Activated CD4-positive, alpha-beta memory T cell treated with anti-CD3 and anti-CD28 coated beads, Interleukin-2, amount 10 ng/mL, durations not matched to agents 7 days and 5 days (primary cell): Measurements from ENCODE around the gene PCNT. TPM values are rescaled to one million over a fixed set of nuclear protein-coding genes. Genes with fewer than 3 reads are reported as not detected.

Source experiments
- CTCF ChIA-PET: fragments of 350-600 bp; sonication (Branson Sonifier 250); formaldehyde crosslinking; loops from one replicate; lab custom pipeline; 2021; ENCODE audit warnings: antibody characterized with exemption, inconsistent platforms; lab: Charles Lee
- POLR2A ChIA-PET: fragments of 350-600 bp; sonication (Branson Sonifier 250); formaldehyde crosslinking; loops from one replicate; lab custom pipeline; 2021; ENCODE audit warnings: antibody characterized with exemption; lab: Charles Lee
- DNase-seq: peaks from one replicate; pipeline ENCODE4 v3.0.0-alpha.2; 2020
- H3K27ac Mint-ChIP-seq: one replicate; pipeline ENCODE4 v1.8.0; 2021; ENCODE audit warnings: mild to moderate bottlenecking, mixed read lengths
- H3K27me3 Mint-ChIP-seq: one replicate; pipeline ENCODE4 v1.8.0; 2021; ENCODE audit warnings: mixed read lengths
- H3K36me3 Mint-ChIP-seq: one replicate; pipeline ENCODE4 v1.8.0; 2021; ENCODE audit warnings: low read depth, mixed read lengths
- H3K4me1 Mint-ChIP-seq: one replicate; pipeline ENCODE4 v1.8.0; 2021; ENCODE audit warnings: mixed read lengths
- H3K4me3 Mint-ChIP-seq: one replicate; pipeline ENCODE4 v1.8.0; 2021; ENCODE audit warnings: mild to moderate bottlenecking, mixed read lengths
- H3K9me3 Mint-ChIP-seq: one replicate; pipeline ENCODE4 v1.8.0; 2021; ENCODE audit warnings: mixed read lengths
- total RNA-seq, 2 experiments: library from RNA; stranded (reverse); gene quantifications; one replicate each; pipeline ENCODE4 v1.2.3, GENCODE V29; 2021

Gene PCNT
- total RNA-seq, 2 experiments from 2014 or later: 63.7 to 63.9 TPM

DNA sequence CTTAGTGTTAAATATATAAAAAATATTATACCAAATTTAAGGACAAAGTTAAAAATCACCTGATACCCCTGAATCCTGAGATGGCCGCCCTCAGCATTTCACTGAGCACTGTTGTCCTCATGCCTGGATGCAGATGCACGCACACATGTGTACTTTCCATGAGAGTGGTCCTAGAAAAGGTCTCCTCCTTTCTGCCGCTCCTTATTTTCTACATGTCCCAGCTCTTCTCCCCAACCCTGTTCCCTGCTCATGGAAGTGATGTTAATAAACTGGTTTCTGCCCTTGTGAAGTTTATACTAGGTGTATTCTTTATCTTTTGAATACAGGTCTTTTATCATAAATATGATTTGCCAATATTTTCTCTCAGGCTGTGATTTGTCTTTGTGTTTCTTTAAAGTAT, 167.6 kb downstream of the PCNT start:
- ChIA-PET CTCF (interaction anchor here (1.2 kb wide), 1 partner anchor 8 kb away, joined by 3 read pairs; no protein-coding TSS in a partner anchor), POLR2A (interaction anchor here (1.4 kb wide), 1 partner anchor 9 kb away, joined by 4 read pairs; no protein-coding TSS in a partner anchor)
- Mint-ChIP-seq H3K4me1 (peaks cover 5% of the 10 kb centered on the region), H3K27me3 (no peaks in the 10 kb centered on the region), H3K27ac (no peak overlapping the region), H3K4me3 (no peak overlapping the region), H3K36me3 (peaks cover 60% of the 10 kb centered on the region), H3K9me3 (no peaks in the 10 kb centered on the region)
- no peak for DNase-seq

DNA sequence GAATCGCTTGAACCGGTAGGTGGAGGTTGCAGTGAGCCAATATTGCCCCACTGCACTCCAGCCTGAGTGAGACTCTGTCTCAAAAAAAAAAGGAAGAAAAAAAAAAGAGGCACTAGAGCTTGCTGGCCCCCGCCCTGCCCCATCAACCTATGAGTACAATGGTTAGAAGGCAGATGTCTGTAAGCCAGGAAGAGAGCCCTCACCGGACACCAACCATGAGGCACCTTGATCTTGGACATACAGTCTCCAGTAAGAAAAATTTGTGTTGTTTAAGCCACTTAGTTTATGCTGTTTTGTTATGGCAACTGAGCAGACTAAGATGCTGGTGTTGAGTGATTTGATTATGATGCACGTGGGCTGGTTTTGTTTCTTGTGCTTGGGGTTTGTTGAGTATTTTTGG, 168.9 kb downstream of the PCNT start:
- Mint-ChIP-seq H3K36me3 (peaks cover 64% of the 10 kb centered on the region), H3K27me3 (no peaks in the 10 kb centered on the region), H3K4me3 (no peak overlapping the region), H3K9me3 (no peaks in the 10 kb centered on the region), H3K27ac (no peak overlapping the region), H3K4me1 (peaks cover 5% of the 10 kb centered on the region)
- POLR2A ChIA-PET: no interaction called here
- DNase-seq: no peak
- CTCF ChIA-PET: no interaction called here

DNA sequence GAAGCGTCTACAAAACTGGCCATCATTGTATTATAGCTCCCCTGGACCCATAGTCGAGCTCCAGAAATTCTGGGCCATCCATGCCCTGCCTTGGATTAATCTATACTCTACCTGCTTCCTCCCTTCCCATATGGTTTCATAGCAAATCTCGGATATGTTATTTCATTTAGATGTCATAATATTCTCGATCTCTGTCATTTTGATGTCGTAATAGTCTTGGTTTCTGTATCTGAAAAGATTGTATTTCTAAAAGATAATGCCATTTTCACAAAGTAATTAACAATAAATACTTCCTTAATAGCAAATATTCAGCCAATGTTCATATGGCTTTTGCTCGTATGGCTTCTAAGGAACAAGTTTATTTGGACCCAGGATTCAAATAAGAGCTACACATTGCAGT, 169.9 kb downstream of the PCNT start:
- no peaks in the 10 kb centered on the region for H3K9me3 Mint-ChIP-seq
- peaks cover 72% of the 10 kb centered on the region for H3K36me3 Mint-ChIP-seq
- ChIA-PET POLR2A (no interaction called here), CTCF (no interaction called here)
- H3K4me1 Mint-ChIP-seq: peaks cover 14% of the 10 kb centered on the region
- no peak overlapping the region for H3K27ac Mint-ChIP-seq
- DNase-seq: no peak
- H3K27me3 Mint-ChIP-seq: no peaks in the 10 kb centered on the region
- H3K4me3 Mint-ChIP-seq: no peak overlapping the region

Other genes with a start within 250 kb of the PCNT start
- 1 to 10 TPM; 1.1 to 1.6 TPM for gene COL6A2, start 226.0 kb upstream of the PCNT start, total RNA-seq
- under 1 TPM in 1 of 2 experiments, not detected in 1; 0.18 TPM for gene FTCD, start 168.6 kb upstream of the PCNT start, total RNA-seq
- 1 to 10 TPM; 4.2 to 4.4 TPM for gene SPATC1L, start 139.7 kb upstream of the PCNT start, total RNA-seq
- 10 to 100 TPM; 54.7 to 56.1 TPM for gene LSS, start 95.4 kb upstream of the PCNT start, total RNA-seq
- 100 to 1,000 TPM; 109 to 121 TPM for gene MCM3AP, start 38.5 kb upstream of the PCNT start, total RNA-seq
- 10 to 100 TPM; 10.8 to 12.1 TPM for gene YBEY, start 37.8 kb upstream of the PCNT start, total RNA-seq
- gene C21orf58, start 286 bp upstream of the PCNT start, total RNA-seq: 10 to 100 TPM; 47.7 to 49.4 TPM
- gene DIP2A, start 134.7 kb downstream of the PCNT start, total RNA-seq: 10 to 100 TPM; 52.9 to 53.2 TPM